Measurements from ENCODE around the gene HECTD4. TPM values are rescaled to one million over a fixed set of nuclear protein-coding genes. Genes with fewer than 3 reads are reported as not detected.

HECTD4 gene
- total RNA-seq, 1 experiment from 2014 or later, result 51.3 TPM

GRCh38 chr12:112239881-112240280 lies 142.3 kb downstream of the HECTD4 start:
- DNase-seq (ENCODE audit: low read depth, low spot score), result no peak
- in situ Hi-C loops (cut with HindIII; ENCODE audit: low pct_unique_long_range_greater_than_20kb, low sequenced_read_pairs) (no loop called here), intact Hi-C loops (cut with micrococcal nuclease; ENCODE audit: unreplicated experiment) (no loop called here)
- Histone ChIP-seq H3K36me3 (ENCODE audit: control insufficient read depth, insufficient read depth, low read length) (peaks cover 15% of the 10 kb centered on the region), H3K27ac (ENCODE audit: low read length) (no peak overlapping the region), H3K27me3 (ENCODE audit: control insufficient read depth, insufficient read depth, low read length) (no peaks in the 10 kb centered on the region), H3K4me3 (ENCODE audit: low read depth in 2 of 2, low read length in 2 of 2) (no peak overlapping the region), H3K4me1 (ENCODE audit: control insufficient read depth, insufficient read depth, low read length) (no peaks in the 10 kb centered on the region), H3K9me3 (ENCODE audit: control insufficient read depth, insufficient read depth, low read depth, low read length) (no peaks in the 10 kb centered on the region)
- no peak for ATAC-seq
- TF ChIP-seq CTCF (IDR thresholded peaks at IDR 0.05) (no peak), POLR2AphosphoS5 (IDR thresholded peaks at IDR 0.05; ENCODE audit: low read depth, low read length) (no peak), SIN3A (IDR thresholded peaks at IDR 0.05; ENCODE audit: borderline replicate concordance, insufficient read depth, low read depth, low read length) (no peak), REST (IDR thresholded peaks at IDR 0.05; ENCODE audit: insufficient read depth in 1 of 2, low read depth in 2 of 2, low read length in 1 of 2) (no peak), TCF7L2 (IDR thresholded peaks at IDR 0.05; ENCODE audit: low read depth, low read length) (no peak)
- POLR2A ChIA-PET, result no interaction called here
- no TSS peak for BruUV-seq (replicated peaks)
- CTCF ChIA-PET, result no interaction called here

- in situ Hi-C loops (cut with HindIII; ENCODE audit: low pct_unique_long_range_greater_than_20kb, low sequenced_read_pairs) (no loop called here), intact Hi-C loops (cut with micrococcal nuclease; ENCODE audit: unreplicated experiment) (no loop called here)
- ChIA-PET CTCF (no interaction called here), POLR2A (no interaction called here)
- Histone ChIP-seq H3K4me3 (ENCODE audit: low read depth in 2 of 2, low read length in 2 of 2) (no peak overlapping the region), H3K9me3 (ENCODE audit: control insufficient read depth, insufficient read depth, low read depth, low read length) (no peaks in the 10 kb centered on the region), H3K4me1 (ENCODE audit: control insufficient read depth, insufficient read depth, low read length) (no peaks in the 10 kb centered on the region), H3K27me3 (ENCODE audit: control insufficient read depth, insufficient read depth, low read length) (no peaks in the 10 kb centered on the region), H3K27ac (ENCODE audit: low read length) (no peak overlapping the region), H3K36me3 (ENCODE audit: control insufficient read depth, insufficient read depth, low read length) (peaks cover 22% of the 10 kb centered on the region)
- no peak for TF ChIP-seq TCF7L2 (IDR thresholded peaks at IDR 0.05; ENCODE audit: low read depth, low read length)
- no peak for TF ChIP-seq REST (IDR thresholded peaks at IDR 0.05; ENCODE audit: insufficient read depth in 1 of 2, low read depth in 2 of 2, low read length in 1 of 2)
- TF ChIP-seq CTCF (IDR thresholded peaks at IDR 0.05), result no peak
- TF ChIP-seq POLR2AphosphoS5 (IDR thresholded peaks at IDR 0.05; ENCODE audit: low read depth, low read length), result no peak
- DNase-seq (ENCODE audit: low read depth, low spot score) (no peak), ATAC-seq (no peak)
- no TSS peak for BruUV-seq (replicated peaks)
These were observed 143.2 kb downstream of the HECTD4 start for GRCh38 chr12:112239020-112239419.

All from Panc1 (cell line).